Measurements from ENCODE around the gene NAGS. TPM values are rescaled to one million over a fixed set of nuclear protein-coding genes. Genes with fewer than 3 reads are reported as not detected.

NAGS gene
- total RNA-seq, 1 experiment from 2014 or later = 1.6 TPM

- BruUV-seq (replicated peaks) = no TSS peak
- DNase-seq (ENCODE audit: unreplicated experiment) = no peak
- no peak overlapping the region for H3K27ac Mint-ChIP-seq (ENCODE audit: low read depth, unreplicated experiment)
- H3K27me3 Mint-ChIP-seq (ENCODE audit: insufficient read depth, unreplicated experiment) = peaks cover 47% of the 10 kb centered on the region
- H3K4me1 Mint-ChIP-seq (ENCODE audit: insufficient read depth, unreplicated experiment) = no peaks in the 10 kb centered on the region
- H3K4me3 Mint-ChIP-seq (ENCODE audit: unreplicated experiment) = no peak overlapping the region
- no peaks in the 10 kb centered on the region for H3K36me3 Mint-ChIP-seq (ENCODE audit: insufficient read depth, unreplicated experiment)
- TF ChIP-seq CTCF (IDR thresholded peaks at IDR 0.05; ENCODE audit: unreplicated experiment) = no peak
- no peaks in the 10 kb centered on the region for H3K9me3 Mint-ChIP-seq (ENCODE audit: unreplicated experiment)
- ChIA-PET POLR2A (interaction anchor here (0.5 kb wide), 1 partner anchor 38 kb away, joined by 3 read pairs; no protein-coding TSS in a partner anchor), CTCF (interaction anchor here (0.7 to 1.6 kb wide), 3 partner anchors 12 to 104 kb away, joined by 3 to 4 read pairs (median 3); no protein-coding TSS in a partner anchor)
- intact Hi-C loops (cut with micrococcal nuclease) = no loop called here
These were observed 22.3 kb upstream of the NAGS start for GRCh38 chr17:43982171-43982570.

GRCh38 chr17:43983196-43983514, 21.3 kb upstream of the NAGS start:
- no peaks in the 10 kb centered on the region for H3K9me3 Mint-ChIP-seq (ENCODE audit: unreplicated experiment)
- H3K4me3 Mint-ChIP-seq (ENCODE audit: unreplicated experiment) = no peak overlapping the region
- BruUV-seq (replicated peaks) = no TSS peak
- ChIA-PET POLR2A (no interaction called here), CTCF (interaction anchor here (0.6 to 1.6 kb wide), 3 partner anchors 11 to 40 kb away, joined by 3 to 4 read pairs (median 3); no protein-coding TSS in a partner anchor)
- H3K27ac Mint-ChIP-seq (ENCODE audit: low read depth, unreplicated experiment) = no peak overlapping the region
- no peaks in the 10 kb centered on the region for H3K4me1 Mint-ChIP-seq (ENCODE audit: insufficient read depth, unreplicated experiment)
- intact Hi-C loops (cut with micrococcal nuclease) = no loop called here
- no peak for TF ChIP-seq CTCF (IDR thresholded peaks at IDR 0.05; ENCODE audit: unreplicated experiment)
- H3K27me3 Mint-ChIP-seq (ENCODE audit: insufficient read depth, unreplicated experiment) = peaks cover 47% of the 10 kb centered on the region
- no peak for DNase-seq (ENCODE audit: unreplicated experiment)
- H3K36me3 Mint-ChIP-seq (ENCODE audit: insufficient read depth, unreplicated experiment) = no peaks in the 10 kb centered on the region

DNA sequence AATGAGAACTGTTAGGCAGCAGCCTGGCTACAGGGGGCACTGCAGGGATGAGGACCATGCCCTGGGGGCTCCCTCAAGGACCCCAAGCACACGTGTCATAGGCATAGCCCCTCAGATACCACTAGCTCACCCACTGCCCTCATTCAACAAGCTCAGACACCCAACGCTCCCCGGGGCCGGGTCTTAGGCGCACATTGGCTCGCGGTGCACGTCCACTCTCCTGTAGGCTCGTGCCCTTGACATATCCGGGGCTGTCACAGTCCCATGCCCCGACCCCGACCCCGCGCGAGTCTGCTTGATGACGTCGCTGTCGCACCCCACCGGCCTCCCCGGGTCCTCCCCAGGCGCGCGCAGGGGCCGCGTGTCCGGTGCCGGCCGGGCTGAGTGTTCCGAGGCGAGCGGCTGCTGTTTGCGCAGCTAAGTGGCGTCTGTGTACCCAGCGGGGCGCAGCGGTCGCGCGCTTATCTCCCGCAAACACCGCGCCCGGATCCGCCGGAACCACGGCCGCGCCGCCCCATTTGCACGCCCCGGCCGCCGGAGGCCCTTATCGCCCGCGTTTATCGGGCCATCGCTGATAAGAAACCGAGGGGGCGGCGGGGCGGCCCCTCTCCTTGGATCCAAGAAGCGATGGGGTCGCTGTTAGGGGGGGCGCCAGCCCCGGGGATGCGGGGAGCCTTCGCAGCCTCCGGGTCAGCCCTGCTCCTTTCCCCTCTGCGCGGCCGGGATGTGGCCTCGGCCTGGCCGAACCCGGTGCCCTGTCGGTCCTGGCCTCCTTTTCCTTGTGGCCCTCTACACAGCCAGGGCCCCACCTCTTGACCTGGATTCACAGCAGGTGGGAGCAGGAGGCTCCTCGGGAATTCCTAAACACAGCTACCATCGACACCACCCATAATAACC, 20.7 kb upstream of the NAGS start:
- Mint-ChIP-seq H3K27ac (ENCODE audit: low read depth, unreplicated experiment) (no peak overlapping the region), H3K4me1 (ENCODE audit: insufficient read depth, unreplicated experiment) (no peaks in the 10 kb centered on the region), H3K4me3 (ENCODE audit: unreplicated experiment) (no peak overlapping the region), H3K27me3 (ENCODE audit: insufficient read depth, unreplicated experiment) (peaks cover 47% of the 10 kb centered on the region), H3K36me3 (ENCODE audit: insufficient read depth, unreplicated experiment) (no peaks in the 10 kb centered on the region), H3K9me3 (ENCODE audit: unreplicated experiment) (no peaks in the 10 kb centered on the region)
- TF ChIP-seq CTCF (IDR thresholded peaks at IDR 0.05; ENCODE audit: unreplicated experiment) = no peak
- no peak for DNase-seq (ENCODE audit: unreplicated experiment)
- intact Hi-C loops (cut with micrococcal nuclease) = no loop called here
- no TSS peak for BruUV-seq (replicated peaks)
- POLR2A ChIA-PET = no interaction called here
- CTCF ChIA-PET = interaction anchor here (0.6 to 1.6 kb wide), 2 partner anchors 10 to 40 kb away, joined by 3 to 4 read pairs; no protein-coding TSS in a partner anchor

- CTCF ChIA-PET = interaction anchor here (0.5 kb wide), 1 partner anchor 80 kb away, joined by 4 read pairs; no protein-coding TSS in a partner anchor
- H3K36me3 Mint-ChIP-seq (ENCODE audit: insufficient read depth, unreplicated experiment) = no peaks in the 10 kb centered on the region
- no peak for DNase-seq (ENCODE audit: unreplicated experiment)
These were observed 19.9 kb upstream of the NAGS start for GRCh38 chr17:43984521-43984920.

More at GRCh38 chr17:43984521-43984920, 19.9 kb upstream of the NAGS start:
- TF ChIP-seq CTCF (IDR thresholded peaks at IDR 0.05; ENCODE audit: unreplicated experiment) = no peak
- no peak overlapping the region for H3K4me3 Mint-ChIP-seq (ENCODE audit: unreplicated experiment)
- H3K27me3 Mint-ChIP-seq (ENCODE audit: insufficient read depth, unreplicated experiment) = peaks cover 46% of the 10 kb centered on the region
- POLR2A ChIA-PET = no interaction called here
- no TSS peak for BruUV-seq (replicated peaks)
- no peaks in the 10 kb centered on the region for H3K9me3 Mint-ChIP-seq (ENCODE audit: unreplicated experiment)
- no peak overlapping the region for H3K27ac Mint-ChIP-seq (ENCODE audit: low read depth, unreplicated experiment)
- intact Hi-C loops (cut with micrococcal nuclease) = no loop called here
- H3K4me1 Mint-ChIP-seq (ENCODE audit: insufficient read depth, unreplicated experiment) = no peaks in the 10 kb centered on the region
